Measurements from ENCODE around the gene NBEA.

- TF ChIP-seq POLR2AphosphoS5 (IDR thresholded peaks at IDR 0.05) (no peak), POLR2A (IDR thresholded peaks at IDR 0.05) (no peak)
- TF ChIP-seq, protein P1, sequence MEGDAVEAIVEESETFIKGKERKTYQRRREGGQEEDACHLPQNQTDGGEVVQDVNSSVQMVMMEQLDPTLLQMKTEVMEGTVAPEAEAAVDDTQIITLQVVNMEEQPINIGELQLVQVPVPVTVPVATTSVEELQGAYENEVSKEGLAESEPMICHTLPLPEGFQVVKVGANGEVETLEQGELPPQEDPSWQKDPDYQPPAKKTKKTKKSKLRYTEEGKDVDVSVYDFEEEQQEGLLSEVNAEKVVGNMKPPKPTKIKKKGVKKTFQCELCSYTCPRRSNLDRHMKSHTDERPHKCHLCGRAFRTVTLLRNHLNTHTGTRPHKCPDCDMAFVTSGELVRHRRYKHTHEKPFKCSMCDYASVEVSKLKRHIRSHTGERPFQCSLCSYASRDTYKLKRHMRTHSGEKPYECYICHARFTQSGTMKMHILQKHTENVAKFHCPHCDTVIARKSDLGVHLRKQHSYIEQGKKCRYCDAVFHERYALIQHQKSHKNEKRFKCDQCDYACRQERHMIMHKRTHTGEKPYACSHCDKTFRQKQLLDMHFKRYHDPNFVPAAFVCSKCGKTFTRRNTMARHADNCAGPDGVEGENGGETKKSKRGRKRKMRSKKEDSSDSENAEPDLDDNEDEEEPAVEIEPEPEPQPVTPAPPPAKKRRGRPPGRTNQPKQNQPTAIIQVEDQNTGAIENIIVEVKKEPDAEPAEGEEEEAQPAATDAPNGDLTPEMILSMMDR (IDR thresholded peaks at IDR 0.05): no peak
Measured at GRCh38 chr13:35712907-35713761, 771.1 kb downstream of the NBEA start.

Data from breast epithelium (tissue), 3 donors.